Colonic mucosa (tissue), 4 donors: Measurements from ENCODE around the gene REC8. TPM values are rescaled to one million over a fixed set of nuclear protein-coding genes. Genes with fewer than 3 reads are reported as not detected.

Source experiments
- DNase-seq: peaks from one replicate; pipeline ENCODE4 v3.0.0-alpha.2; 2020
- H3K27ac ChIP-seq: fragments of 200-600 bp; one replicate; pipeline ENCODE4 v1.8.0; 2021
- H3K27me3 ChIP-seq: fragments of 200-600 bp; one replicate; pipeline ENCODE4 v1.8.0; 2021
- H3K36me3 ChIP-seq: fragments of 200-600 bp; one replicate; pipeline ENCODE4 v1.8.0; 2021
- H3K4me1 ChIP-seq: fragments of 200-600 bp; one replicate; pipeline ENCODE4 v1.8.0; 2021; ENCODE audit warnings: mild to moderate bottlenecking
- H3K4me3 ChIP-seq: fragments of 200-600 bp; one replicate; pipeline ENCODE4 v1.8.0; 2021
- H3K9ac ChIP-seq, 2 donors: one replicate each; pipeline ENCODE4 v1.7.0; 2013; ENCODE audit warnings: control low read depth in 2 of 2, low read depth in 2 of 2, low read length in 2 of 2
- H3K9me3 ChIP-seq: fragments of 200-600 bp; one replicate; pipeline ENCODE4 v1.8.0; 2021
- intact Hi-C: fragments of 100-400 bp; cut with DNase I; formaldehyde crosslinking; loops from one replicate; pipeline ENCODE4 v1.14.1; 2022
- total RNA-seq, 2 donors: library from RNA; stranded (reverse); fragmentation: NEBNext Ultra II Directional in 1 of 2; extraction: Animal tissue kit (Norgen Biotek cat#: 25700) in 1 of 2; gene quantifications; one replicate each; pipeline ENCODE4 v1.2.1, GENCODE V29; 2021
- TF ChIP-seq, protein P1 (sequence below): fragments of 200-600 bp; IDR thresholded peaks from one replicate; pipeline ENCODE4 v1.8.0; 2022; ENCODE audit warnings: antibody characterized with exemption, mild to moderate bottlenecking
- donor health status: healthy.
- donor health status: DM: no; HTN: no; CAD: no.
- donor health status: DM: no; HTN: no; CAD: no.

REC8 gene
- total RNA-seq, 2 donors from 2014 or later, result 5.1 TPM

DNA sequence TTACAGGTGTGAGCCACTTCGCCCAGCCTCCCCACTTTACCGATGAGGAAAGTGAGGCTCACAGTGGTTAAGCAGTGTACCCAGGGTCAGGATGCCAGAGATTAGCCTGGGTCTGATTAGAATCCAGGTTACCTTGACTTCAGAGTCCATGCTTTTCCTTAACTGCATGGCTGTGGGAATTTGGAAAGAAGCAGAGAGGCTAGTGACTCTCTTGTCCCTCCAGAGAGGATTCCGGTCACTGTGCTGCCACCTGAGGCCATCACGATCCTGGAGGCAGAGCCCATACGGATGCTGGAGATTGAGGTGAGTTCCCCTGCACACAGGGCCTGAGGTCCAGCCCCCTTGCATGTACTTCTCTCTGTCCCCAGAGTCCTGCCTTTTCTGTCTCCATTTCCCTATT, 4.7 kb downstream of the REC8 start:
- Histone ChIP-seq H3K4me1 (no peaks in the 10 kb centered on the region), H3K36me3 (no peaks in the 10 kb centered on the region), H3K9me3 (no peaks in the 10 kb centered on the region), H3K27ac (no peak overlapping the region), H3K4me3 (no peak overlapping the region), H3K9ac (no peak overlapping the region), H3K27me3 (no peaks in the 10 kb centered on the region)
- intact Hi-C loops, result no loop called here
- DNase-seq, result no peak
- TF ChIP-seq, protein P1, sequence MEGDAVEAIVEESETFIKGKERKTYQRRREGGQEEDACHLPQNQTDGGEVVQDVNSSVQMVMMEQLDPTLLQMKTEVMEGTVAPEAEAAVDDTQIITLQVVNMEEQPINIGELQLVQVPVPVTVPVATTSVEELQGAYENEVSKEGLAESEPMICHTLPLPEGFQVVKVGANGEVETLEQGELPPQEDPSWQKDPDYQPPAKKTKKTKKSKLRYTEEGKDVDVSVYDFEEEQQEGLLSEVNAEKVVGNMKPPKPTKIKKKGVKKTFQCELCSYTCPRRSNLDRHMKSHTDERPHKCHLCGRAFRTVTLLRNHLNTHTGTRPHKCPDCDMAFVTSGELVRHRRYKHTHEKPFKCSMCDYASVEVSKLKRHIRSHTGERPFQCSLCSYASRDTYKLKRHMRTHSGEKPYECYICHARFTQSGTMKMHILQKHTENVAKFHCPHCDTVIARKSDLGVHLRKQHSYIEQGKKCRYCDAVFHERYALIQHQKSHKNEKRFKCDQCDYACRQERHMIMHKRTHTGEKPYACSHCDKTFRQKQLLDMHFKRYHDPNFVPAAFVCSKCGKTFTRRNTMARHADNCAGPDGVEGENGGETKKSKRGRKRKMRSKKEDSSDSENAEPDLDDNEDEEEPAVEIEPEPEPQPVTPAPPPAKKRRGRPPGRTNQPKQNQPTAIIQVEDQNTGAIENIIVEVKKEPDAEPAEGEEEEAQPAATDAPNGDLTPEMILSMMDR, result no peak

DNA sequence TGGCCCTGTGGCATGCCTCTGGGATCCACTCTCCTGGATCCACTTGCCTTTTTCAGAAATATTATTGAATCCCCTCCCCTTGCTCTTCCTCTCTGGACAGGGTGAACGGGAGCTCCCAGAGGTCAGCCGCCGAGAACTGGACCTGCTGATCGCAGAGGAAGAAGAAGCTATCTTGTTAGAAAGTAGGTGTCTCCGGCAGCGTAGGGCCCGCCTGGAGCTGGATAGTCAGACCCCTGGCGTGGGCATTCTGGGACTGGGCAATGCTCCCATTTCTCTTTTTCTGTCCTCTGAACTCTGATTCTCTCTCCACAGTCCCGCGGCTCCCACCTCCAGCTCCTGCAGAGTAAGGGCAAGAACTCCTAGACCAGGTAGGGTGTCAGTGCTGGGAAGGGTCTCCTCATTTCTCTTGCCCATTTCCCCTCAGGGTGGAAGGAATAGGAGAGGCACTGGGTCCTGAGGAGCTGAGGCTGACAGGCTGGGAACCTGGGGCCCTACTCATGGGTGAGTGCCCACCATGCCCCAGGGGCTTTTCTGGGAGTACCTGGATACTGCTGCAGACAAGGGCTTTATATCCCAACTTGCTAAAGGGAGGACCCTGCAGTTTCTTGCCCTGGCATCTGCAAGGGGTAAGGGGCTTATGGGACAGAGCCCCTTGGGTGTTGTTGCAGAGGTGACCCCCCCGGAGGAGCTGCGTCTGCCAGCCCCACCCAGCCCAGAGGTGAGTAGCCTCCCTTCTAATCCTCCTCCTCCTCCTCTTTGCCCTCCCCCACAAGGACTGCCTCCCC, 5.4 kb downstream of the REC8 start:
- H3K9ac ChIP-seq, result no peak overlapping the region
- H3K36me3 ChIP-seq, result no peaks in the 10 kb centered on the region
- no peaks in the 10 kb centered on the region for H3K27me3 ChIP-seq
- H3K4me1 ChIP-seq, result no peaks in the 10 kb centered on the region
- DNase-seq, result no peak
- H3K9me3 ChIP-seq, result no peaks in the 10 kb centered on the region
- TF ChIP-seq, protein P1, result no peak
- no peak overlapping the region for H3K27ac ChIP-seq
- intact Hi-C loops, result no loop called here
- H3K4me3 ChIP-seq, result no peak overlapping the region

DNA sequence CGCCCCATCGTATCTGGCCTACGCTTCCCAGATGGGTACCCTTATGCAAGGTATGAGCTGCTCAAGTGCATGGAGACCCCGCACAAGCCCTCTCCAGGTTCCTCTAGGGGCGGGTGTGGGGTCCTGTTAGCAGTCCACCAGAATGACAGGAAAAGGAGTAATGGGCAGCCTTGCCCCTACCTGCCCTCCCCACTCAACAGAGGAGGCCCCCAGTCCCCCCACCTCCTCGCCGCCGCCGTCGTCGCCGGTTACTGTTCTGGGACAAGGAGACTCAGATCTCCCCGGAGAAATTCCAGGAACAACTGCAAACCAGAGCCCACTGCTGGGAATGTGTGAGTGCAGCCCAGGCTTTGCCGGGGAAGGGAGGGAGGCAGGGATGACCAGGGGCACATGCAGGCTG, 6.0 kb downstream of the REC8 start:
- Histone ChIP-seq H3K9me3 (no peaks in the 10 kb centered on the region), H3K4me1 (no peaks in the 10 kb centered on the region), H3K36me3 (no peaks in the 10 kb centered on the region), H3K27ac (no peak overlapping the region), H3K4me3 (no peak overlapping the region), H3K27me3 (no peaks in the 10 kb centered on the region), H3K9ac (no peak overlapping the region)
- TF ChIP-seq, protein P1, result no peak
- intact Hi-C loops, result no loop called here
- no peak for DNase-seq

DNA sequence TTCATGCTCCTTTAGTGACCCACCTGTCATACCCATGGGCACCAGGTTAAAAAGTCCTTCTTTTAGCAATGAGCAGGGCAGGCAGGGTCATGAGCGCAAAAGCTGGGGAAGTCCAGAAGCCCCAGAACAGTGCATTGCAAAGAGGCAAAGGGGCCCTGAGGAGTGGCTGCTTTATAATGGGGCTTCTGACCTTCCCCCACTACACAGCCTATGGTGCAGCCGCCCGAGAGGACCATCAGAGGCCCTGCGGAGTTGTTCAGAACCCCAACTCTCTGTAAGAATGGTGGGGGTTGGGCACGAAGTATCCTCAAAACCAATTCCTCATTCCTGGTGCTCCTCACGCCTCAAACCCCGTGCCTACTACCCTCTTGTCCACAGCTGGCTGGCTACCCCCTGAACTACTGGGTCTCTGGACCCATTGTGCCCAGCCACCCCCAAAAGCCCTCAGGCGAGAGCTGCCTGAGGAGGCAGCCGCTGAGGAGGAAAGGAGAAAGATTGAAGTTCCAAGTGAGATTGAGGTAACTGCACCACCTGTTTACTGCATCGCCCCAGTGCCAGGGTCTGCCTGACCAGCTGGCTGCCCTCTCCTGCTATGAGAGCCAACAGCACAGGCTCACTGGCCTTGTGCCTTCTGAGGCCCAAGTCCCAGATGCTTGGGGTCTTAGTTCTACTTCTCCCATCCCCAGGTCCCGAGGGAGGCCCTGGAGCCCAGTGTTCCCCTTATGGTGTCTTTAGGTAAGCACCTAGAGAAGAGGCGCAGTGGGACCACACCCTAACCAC, 6.7 kb downstream of the REC8 start:
- Histone ChIP-seq H3K9ac (no peak overlapping the region), H3K4me1 (no peaks in the 10 kb centered on the region), H3K36me3 (no peaks in the 10 kb centered on the region), H3K27ac (no peak overlapping the region), H3K27me3 (no peaks in the 10 kb centered on the region), H3K4me3 (no peak overlapping the region), H3K9me3 (no peaks in the 10 kb centered on the region)
- TF ChIP-seq, protein P1, result no peak
- no peak for DNase-seq
- intact Hi-C loops, result no loop called here

DNA sequence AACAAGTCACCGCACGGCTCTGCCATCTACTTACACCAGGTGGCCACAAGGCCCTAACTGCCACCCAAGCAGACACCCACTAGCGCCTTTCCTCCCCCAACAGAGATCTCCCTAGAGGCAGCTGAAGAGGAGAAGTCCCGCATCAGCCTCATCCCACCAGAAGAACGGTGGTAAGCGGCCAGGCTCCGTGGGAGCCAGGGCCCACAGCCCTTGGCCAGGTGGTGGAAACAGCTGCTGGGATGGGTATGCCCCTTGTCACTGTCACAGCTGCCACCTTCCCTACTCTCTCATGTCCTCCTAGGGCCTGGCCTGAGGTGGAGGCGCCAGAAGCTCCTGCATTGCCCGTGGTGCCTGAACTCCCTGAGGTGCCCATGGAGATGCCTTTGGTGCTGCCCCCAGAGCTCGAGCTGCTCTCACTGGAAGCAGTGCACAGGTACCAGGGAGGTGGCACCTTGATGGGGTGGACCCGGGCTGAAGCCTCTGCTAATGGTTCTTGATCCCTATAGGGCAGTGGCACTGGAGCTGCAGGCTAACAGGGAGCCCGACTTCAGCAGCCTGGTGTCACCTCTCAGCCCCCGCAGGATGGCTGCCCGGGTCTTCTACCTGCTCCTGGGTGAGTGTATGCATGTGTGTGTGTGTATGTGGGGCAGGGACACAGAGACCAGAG, 7.5 kb downstream of the REC8 start:
- TF ChIP-seq, protein P1, result no peak
- Histone ChIP-seq H3K27ac (peak overlapping the region; percentile 5), H3K4me1 (no peaks in the 10 kb centered on the region), H3K9ac (no peak overlapping the region), H3K27me3 (no peaks in the 10 kb centered on the region), H3K36me3 (no peaks in the 10 kb centered on the region), H3K9me3 (no peaks in the 10 kb centered on the region), H3K4me3 (no peak overlapping the region)
- intact Hi-C loops, result no loop called here
- DNase-seq, result no peak
